ENCODE measurements around the gene LRP1B. TPM values are rescaled to one million over a fixed set of nuclear protein-coding genes. Genes with fewer than 3 reads are reported as not detected.

Gene LRP1B
- total RNA-seq, 1 experiment from 2014 or later: 0.52 TPM

GRCh38 chr2:141508086-141508752, 622.6 kb downstream of the LRP1B start:
- Mint-ChIP-seq H3K9me3 (no peaks in the 10 kb centered on the region), H3K36me3 (no peaks in the 10 kb centered on the region), H3K4me3 (no peak overlapping the region), H3K4me1 (no peaks in the 10 kb centered on the region), H3K27me3 (ENCODE audit: low read depth) (no peaks in the 10 kb centered on the region), H3K27ac (no peak overlapping the region)
- DNase-seq (ENCODE audit: low spot score) (no peak), ATAC-seq (no peak)
- TF ChIP-seq ZNF317 (CRISPR knock-in tag; IDR thresholded peaks at IDR 0.05; ENCODE audit: borderline replicate concordance, low read depth): no peak
- ChIA-PET CTCF (no interaction called here), POLR2A (no interaction called here)

GRCh38 chr2:141506135-141506534, 624.7 kb downstream of the LRP1B start:
- CTCF ChIA-PET: no interaction called here
- DNase-seq (ENCODE audit: low spot score): no peak
- Mint-ChIP-seq H3K4me3 (no peak overlapping the region), H3K36me3 (no peaks in the 10 kb centered on the region), H3K9me3 (no peaks in the 10 kb centered on the region), H3K4me1 (no peaks in the 10 kb centered on the region), H3K27ac (no peak overlapping the region), H3K27me3 (ENCODE audit: low read depth) (no peaks in the 10 kb centered on the region)
- ATAC-seq: no peak
- POLR2A ChIA-PET: no interaction called here
- TF ChIP-seq, protein P1, sequence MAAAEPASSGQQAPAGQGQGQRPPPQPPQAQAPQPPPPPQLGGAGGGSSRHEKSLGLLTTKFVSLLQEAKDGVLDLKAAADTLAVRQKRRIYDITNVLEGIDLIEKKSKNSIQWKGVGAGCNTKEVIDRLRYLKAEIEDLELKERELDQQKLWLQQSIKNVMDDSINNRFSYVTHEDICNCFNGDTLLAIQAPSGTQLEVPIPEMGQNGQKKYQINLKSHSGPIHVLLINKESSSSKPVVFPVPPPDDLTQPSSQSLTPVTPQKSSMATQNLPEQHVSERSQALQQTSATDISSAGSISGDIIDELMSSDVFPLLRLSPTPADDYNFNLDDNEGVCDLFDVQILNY (CRISPR knock-in tag; IDR thresholded peaks at IDR 0.05): no peak
- TF ChIP-seq ZBTB43 (CRISPR knock-in tag; IDR thresholded peaks at IDR 0.05): no peak
- no peak for TF ChIP-seq ZBTB21 (CRISPR knock-in tag; IDR thresholded peaks at IDR 0.05; ENCODE audit: borderline replicate concordance)
- no peak for TF ChIP-seq TCF7 (CRISPR knock-in tag; IDR thresholded peaks at IDR 0.05; ENCODE audit: low read depth)
- no peak for TF ChIP-seq RORB (CRISPR knock-in tag; IDR thresholded peaks at IDR 0.05)
- no peak for TF ChIP-seq ATF6 (CRISPR knock-in tag; IDR thresholded peaks at IDR 0.05)
- TF ChIP-seq GTF2I (CRISPR knock-in tag; conservative IDR thresholded peaks at IDR 0.05): no peak
- TF ChIP-seq ERG (CRISPR knock-in tag; IDR thresholded peaks at IDR 0.05): no peak
- no peak for TF ChIP-seq ZNF416 (CRISPR knock-in tag; IDR thresholded peaks at IDR 0.05)
- TF ChIP-seq NR3C1 (CRISPR knock-in tag; conservative IDR thresholded peaks at IDR 0.05; ENCODE audit: low read depth): no peak
- no peak for TF ChIP-seq SP1 (CRISPR knock-in tag; conservative IDR thresholded peaks at IDR 0.05)
- TF ChIP-seq CBFB (CRISPR knock-in tag; IDR thresholded peaks at IDR 0.05; ENCODE audit: low read depth): no peak
- TF ChIP-seq ESRRA (CRISPR knock-in tag; IDR thresholded peaks at IDR 0.05; ENCODE audit: borderline replicate concordance): no peak

- DNase-seq (ENCODE audit: low spot score): no peak
- Mint-ChIP-seq H3K4me3 (no peak overlapping the region), H3K36me3 (no peaks in the 10 kb centered on the region), H3K9me3 (no peaks in the 10 kb centered on the region), H3K27me3 (ENCODE audit: low read depth) (no peaks in the 10 kb centered on the region), H3K4me1 (0 out of 2 replicates have a peak, but pooled peaks cover 4% of the 10 kb centered on the region), H3K27ac (no peak overlapping the region)
- ChIA-PET POLR2A (no interaction called here), CTCF (no interaction called here)
- no peak for ATAC-seq
- TF ChIP-seq ATF6 (CRISPR knock-in tag; IDR thresholded peaks at IDR 0.05): no peak
- TF ChIP-seq TEAD1 (CRISPR knock-in tag; IDR thresholded peaks at IDR 0.05): no peak
- TF ChIP-seq FOXP1 (CRISPR knock-in tag; IDR thresholded peaks at IDR 0.05; ENCODE audit: borderline replicate concordance): no peak
- TF ChIP-seq, protein P2, sequence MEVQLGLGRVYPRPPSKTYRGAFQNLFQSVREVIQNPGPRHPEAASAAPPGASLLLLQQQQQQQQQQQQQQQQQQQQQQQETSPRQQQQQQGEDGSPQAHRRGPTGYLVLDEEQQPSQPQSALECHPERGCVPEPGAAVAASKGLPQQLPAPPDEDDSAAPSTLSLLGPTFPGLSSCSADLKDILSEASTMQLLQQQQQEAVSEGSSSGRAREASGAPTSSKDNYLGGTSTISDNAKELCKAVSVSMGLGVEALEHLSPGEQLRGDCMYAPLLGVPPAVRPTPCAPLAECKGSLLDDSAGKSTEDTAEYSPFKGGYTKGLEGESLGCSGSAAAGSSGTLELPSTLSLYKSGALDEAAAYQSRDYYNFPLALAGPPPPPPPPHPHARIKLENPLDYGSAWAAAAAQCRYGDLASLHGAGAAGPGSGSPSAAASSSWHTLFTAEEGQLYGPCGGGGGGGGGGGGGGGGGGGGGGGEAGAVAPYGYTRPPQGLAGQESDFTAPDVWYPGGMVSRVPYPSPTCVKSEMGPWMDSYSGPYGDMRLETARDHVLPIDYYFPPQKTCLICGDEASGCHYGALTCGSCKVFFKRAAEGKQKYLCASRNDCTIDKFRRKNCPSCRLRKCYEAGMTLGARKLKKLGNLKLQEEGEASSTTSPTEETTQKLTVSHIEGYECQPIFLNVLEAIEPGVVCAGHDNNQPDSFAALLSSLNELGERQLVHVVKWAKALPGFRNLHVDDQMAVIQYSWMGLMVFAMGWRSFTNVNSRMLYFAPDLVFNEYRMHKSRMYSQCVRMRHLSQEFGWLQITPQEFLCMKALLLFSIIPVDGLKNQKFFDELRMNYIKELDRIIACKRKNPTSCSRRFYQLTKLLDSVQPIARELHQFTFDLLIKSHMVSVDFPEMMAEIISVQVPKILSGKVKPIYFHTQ (CRISPR knock-in tag; IDR thresholded peaks at IDR 0.05): no peak
- TF ChIP-seq, protein P3, sequence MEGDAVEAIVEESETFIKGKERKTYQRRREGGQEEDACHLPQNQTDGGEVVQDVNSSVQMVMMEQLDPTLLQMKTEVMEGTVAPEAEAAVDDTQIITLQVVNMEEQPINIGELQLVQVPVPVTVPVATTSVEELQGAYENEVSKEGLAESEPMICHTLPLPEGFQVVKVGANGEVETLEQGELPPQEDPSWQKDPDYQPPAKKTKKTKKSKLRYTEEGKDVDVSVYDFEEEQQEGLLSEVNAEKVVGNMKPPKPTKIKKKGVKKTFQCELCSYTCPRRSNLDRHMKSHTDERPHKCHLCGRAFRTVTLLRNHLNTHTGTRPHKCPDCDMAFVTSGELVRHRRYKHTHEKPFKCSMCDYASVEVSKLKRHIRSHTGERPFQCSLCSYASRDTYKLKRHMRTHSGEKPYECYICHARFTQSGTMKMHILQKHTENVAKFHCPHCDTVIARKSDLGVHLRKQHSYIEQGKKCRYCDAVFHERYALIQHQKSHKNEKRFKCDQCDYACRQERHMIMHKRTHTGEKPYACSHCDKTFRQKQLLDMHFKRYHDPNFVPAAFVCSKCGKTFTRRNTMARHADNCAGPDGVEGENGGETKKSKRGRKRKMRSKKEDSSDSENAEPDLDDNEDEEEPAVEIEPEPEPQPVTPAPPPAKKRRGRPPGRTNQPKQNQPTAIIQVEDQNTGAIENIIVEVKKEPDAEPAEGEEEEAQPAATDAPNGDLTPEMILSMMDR (IDR thresholded peaks at IDR 0.05): no peak
- TF ChIP-seq HMGA2 (CRISPR knock-in tag; IDR thresholded peaks at IDR 0.05): no peak
Measured at GRCh38 chr2:141501752-141502151, 629.1 kb downstream of the LRP1B start.

All from WTC11 (cell line).